Measurements from ENCODE around the gene RABIF. TPM values are rescaled to one million over a fixed set of nuclear protein-coding genes. Genes with fewer than 3 reads are reported as not detected.

The RABIF gene
- total RNA-seq, 1 donor from 2014 or later: 11.1 TPM

DNA sequence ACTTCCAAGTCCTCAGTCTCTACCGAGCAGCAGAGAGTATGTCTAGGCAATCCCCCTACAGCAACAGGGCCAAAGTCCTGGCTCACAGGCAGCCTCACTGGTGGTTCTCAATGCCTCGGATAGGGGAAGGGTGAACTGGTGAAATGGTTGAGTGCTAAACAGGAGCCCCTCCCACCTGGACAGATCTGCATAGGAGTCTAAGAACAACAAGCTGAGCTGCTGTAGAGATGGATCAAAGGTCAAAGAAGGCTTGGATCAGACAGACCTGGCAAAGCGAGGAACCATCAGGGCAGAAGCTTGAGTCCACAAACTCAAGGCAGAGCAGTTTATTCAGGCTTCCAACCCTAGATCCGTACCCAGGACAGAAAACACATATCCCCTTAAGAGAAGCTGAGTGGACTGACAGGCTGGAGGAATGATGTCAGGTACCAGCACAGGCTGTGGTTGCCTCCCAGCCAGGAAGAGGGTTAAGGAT, 31.8 kb downstream of the RABIF start:
- Histone ChIP-seq H2AFZ (ENCODE audit: low read depth, low read length) (no peak overlapping the region), H3K36me3 (ENCODE audit: insufficient read depth, low read length) (no peaks in the 10 kb centered on the region), H3K27me3 (ENCODE audit: insufficient read depth, low read length) (no peaks in the 10 kb centered on the region), H4K20me1 (ENCODE audit: insufficient read depth, low read length) (no peaks in the 10 kb centered on the region), H3K79me2 (ENCODE audit: insufficient read depth, low read length) (no peaks in the 10 kb centered on the region), H3K9me3 (ENCODE audit: insufficient read depth, low read depth, low read length) (no peaks in the 10 kb centered on the region), H3K4me3 (ENCODE audit: insufficient read depth, low read depth, low read length) (no peak overlapping the region), H3K4me2 (ENCODE audit: low read length) (no peak overlapping the region), H3K27ac (ENCODE audit: low read depth, low read length) (no peak overlapping the region), H3K9ac (ENCODE audit: low read length) (no peak overlapping the region), H3K4me1 (ENCODE audit: insufficient read depth, low read length) (peaks cover 8% of the 10 kb centered on the region)
- Mint-ChIP-seq H3K27me3 (ENCODE audit: low read depth, unreplicated experiment) (peaks cover 15% of the 10 kb centered on the region), H3K4me3 (ENCODE audit: unreplicated experiment) (no peak overlapping the region), H3K27ac (ENCODE audit: unreplicated experiment) (no peak overlapping the region), H3K36me3 (ENCODE audit: low read depth, unreplicated experiment) (no peaks in the 10 kb centered on the region), H3K9me3 (ENCODE audit: unreplicated experiment) (no peaks in the 10 kb centered on the region), H3K4me1 (ENCODE audit: low read depth, unreplicated experiment) (peaks cover 5% of the 10 kb centered on the region)
- no peak for FAIRE-seq
- no peak for TF ChIP-seq EZH2 (IDR thresholded peaks at IDR 0.05; ENCODE audit: insufficient read depth, low read length)
- TF ChIP-seq, protein P1, sequence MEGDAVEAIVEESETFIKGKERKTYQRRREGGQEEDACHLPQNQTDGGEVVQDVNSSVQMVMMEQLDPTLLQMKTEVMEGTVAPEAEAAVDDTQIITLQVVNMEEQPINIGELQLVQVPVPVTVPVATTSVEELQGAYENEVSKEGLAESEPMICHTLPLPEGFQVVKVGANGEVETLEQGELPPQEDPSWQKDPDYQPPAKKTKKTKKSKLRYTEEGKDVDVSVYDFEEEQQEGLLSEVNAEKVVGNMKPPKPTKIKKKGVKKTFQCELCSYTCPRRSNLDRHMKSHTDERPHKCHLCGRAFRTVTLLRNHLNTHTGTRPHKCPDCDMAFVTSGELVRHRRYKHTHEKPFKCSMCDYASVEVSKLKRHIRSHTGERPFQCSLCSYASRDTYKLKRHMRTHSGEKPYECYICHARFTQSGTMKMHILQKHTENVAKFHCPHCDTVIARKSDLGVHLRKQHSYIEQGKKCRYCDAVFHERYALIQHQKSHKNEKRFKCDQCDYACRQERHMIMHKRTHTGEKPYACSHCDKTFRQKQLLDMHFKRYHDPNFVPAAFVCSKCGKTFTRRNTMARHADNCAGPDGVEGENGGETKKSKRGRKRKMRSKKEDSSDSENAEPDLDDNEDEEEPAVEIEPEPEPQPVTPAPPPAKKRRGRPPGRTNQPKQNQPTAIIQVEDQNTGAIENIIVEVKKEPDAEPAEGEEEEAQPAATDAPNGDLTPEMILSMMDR (IDR thresholded peaks at IDR 0.05; ENCODE audit: insufficient read depth, low read depth, low read length): no peak
- DNase-seq (ENCODE audit: low read depth): no peak

DNA sequence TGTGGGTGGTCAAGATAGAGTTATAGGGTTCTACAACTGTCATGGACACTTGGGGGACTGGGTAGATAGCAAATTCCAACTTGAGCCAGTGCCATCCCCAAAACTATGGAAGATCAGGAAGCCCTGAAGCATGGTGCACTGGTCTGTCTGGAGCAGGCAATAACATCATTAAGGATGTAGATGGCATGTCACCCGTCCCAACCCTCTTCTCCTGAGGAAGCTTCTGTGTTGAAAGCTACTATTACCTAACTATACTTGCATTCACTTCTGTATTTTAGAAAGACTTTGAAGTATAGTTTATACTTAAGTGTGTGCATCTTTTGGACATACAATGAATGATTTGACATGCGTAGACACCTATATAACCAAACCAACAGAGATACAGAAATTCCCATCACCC, 32.9 kb downstream of the RABIF start:
- no peak overlapping the region for H3K9ac ChIP-seq (ENCODE audit: low read length)
- Mint-ChIP-seq H3K36me3 (ENCODE audit: low read depth, unreplicated experiment) (no peaks in the 10 kb centered on the region), H3K9me3 (ENCODE audit: unreplicated experiment) (no peaks in the 10 kb centered on the region), H3K27ac (ENCODE audit: unreplicated experiment) (no peak overlapping the region), H3K4me3 (ENCODE audit: unreplicated experiment) (no peak overlapping the region), H3K27me3 (ENCODE audit: low read depth, unreplicated experiment) (peaks cover 15% of the 10 kb centered on the region), H3K4me1 (ENCODE audit: low read depth, unreplicated experiment) (no peaks in the 10 kb centered on the region)
- no peaks in the 10 kb centered on the region for H3K27me3 ChIP-seq (ENCODE audit: insufficient read depth, low read length)
- TF ChIP-seq EZH2 (IDR thresholded peaks at IDR 0.05; ENCODE audit: insufficient read depth, low read length): no peak
- TF ChIP-seq, protein P1 (IDR thresholded peaks at IDR 0.05; ENCODE audit: insufficient read depth, low read depth, low read length): no peak
- no peak overlapping the region for H2AFZ ChIP-seq (ENCODE audit: low read depth, low read length)
- no peaks in the 10 kb centered on the region for H3K9me3 ChIP-seq (ENCODE audit: insufficient read depth, low read depth, low read length)
- H3K79me2 ChIP-seq (ENCODE audit: insufficient read depth, low read length): no peaks in the 10 kb centered on the region
- peaks cover 3% of the 10 kb centered on the region for H3K4me1 ChIP-seq (ENCODE audit: insufficient read depth, low read length)
- no peak overlapping the region for H3K4me3 ChIP-seq (ENCODE audit: insufficient read depth, low read depth, low read length)
- no peak for FAIRE-seq
- H3K36me3 ChIP-seq (ENCODE audit: insufficient read depth, low read length): no peaks in the 10 kb centered on the region
- no peak for DNase-seq (ENCODE audit: low read depth)
- H3K27ac ChIP-seq (ENCODE audit: low read depth, low read length): no peak overlapping the region
- H4K20me1 ChIP-seq (ENCODE audit: insufficient read depth, low read length): no peaks in the 10 kb centered on the region
- no peak overlapping the region for H3K4me2 ChIP-seq (ENCODE audit: low read length)

DNA sequence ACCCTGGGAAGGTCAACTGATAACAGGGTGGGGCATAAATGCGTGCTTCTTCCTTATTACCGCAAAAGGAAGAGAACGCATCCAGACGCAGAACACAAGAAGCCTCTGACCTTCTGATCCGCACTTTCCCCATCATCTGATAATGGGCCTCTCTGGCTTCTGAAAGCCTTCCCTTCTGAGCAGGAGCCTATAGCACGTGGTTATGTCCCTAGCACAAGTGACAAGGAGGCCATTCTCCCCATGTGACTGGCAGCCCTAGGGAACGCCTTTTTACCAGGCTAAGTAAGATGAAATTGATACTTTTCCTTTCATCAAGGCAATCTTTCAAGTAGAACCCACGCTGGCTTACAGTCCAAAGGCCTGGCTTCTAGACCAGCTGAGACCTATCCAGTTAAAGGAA, 34.2 kb downstream of the RABIF start:
- H3K4me3 ChIP-seq (ENCODE audit: insufficient read depth, low read depth, low read length): no peak overlapping the region
- TF ChIP-seq, protein P1 (IDR thresholded peaks at IDR 0.05; ENCODE audit: insufficient read depth, low read depth, low read length): no peak
- TF ChIP-seq EZH2 (IDR thresholded peaks at IDR 0.05; ENCODE audit: insufficient read depth, low read length): no peak
- Mint-ChIP-seq H3K4me1 (ENCODE audit: low read depth, unreplicated experiment) (no peaks in the 10 kb centered on the region), H3K4me3 (ENCODE audit: unreplicated experiment) (no peak overlapping the region), H3K27ac (ENCODE audit: unreplicated experiment) (no peak overlapping the region), H3K36me3 (ENCODE audit: low read depth, unreplicated experiment) (no peaks in the 10 kb centered on the region), H3K27me3 (ENCODE audit: low read depth, unreplicated experiment) (peaks cover 14% of the 10 kb centered on the region), H3K9me3 (ENCODE audit: unreplicated experiment) (no peaks in the 10 kb centered on the region)
- no peak for FAIRE-seq
- H3K27ac ChIP-seq (ENCODE audit: low read depth, low read length): no peak overlapping the region
- H4K20me1 ChIP-seq (ENCODE audit: insufficient read depth, low read length): no peaks in the 10 kb centered on the region
- H2AFZ ChIP-seq (ENCODE audit: low read depth, low read length): no peak overlapping the region
- no peaks in the 10 kb centered on the region for H3K4me1 ChIP-seq (ENCODE audit: insufficient read depth, low read length)
- H3K9ac ChIP-seq (ENCODE audit: low read length): no peak overlapping the region
- no peaks in the 10 kb centered on the region for H3K27me3 ChIP-seq (ENCODE audit: insufficient read depth, low read length)
- H3K36me3 ChIP-seq (ENCODE audit: insufficient read depth, low read length): no peaks in the 10 kb centered on the region
- no peak overlapping the region for H3K4me2 ChIP-seq (ENCODE audit: low read length)
- H3K79me2 ChIP-seq (ENCODE audit: insufficient read depth, low read length): no peaks in the 10 kb centered on the region
- H3K9me3 ChIP-seq (ENCODE audit: insufficient read depth, low read depth, low read length): no peaks in the 10 kb centered on the region
- DNase-seq (ENCODE audit: low read depth): no peak
